Liver (tissue), 9 donors: ENCODE measurements around the gene SNX5. TPM values are rescaled to one million over a fixed set of nuclear protein-coding genes. Genes with fewer than 3 reads are reported as not detected.

Source experiments
- DNase-seq: peaks from one replicate; pipeline ENCODE4 v3.0.0-alpha.2; 2017; ENCODE audit warnings: low spot score
- H3K27ac ChIP-seq, 2 donors: one replicate each; pipeline ENCODE4 v1.7.0; 2013; ENCODE audit warnings: inconsistent platforms in 2 of 2, low read length in 2 of 2, control low read depth in 1 of 2, low read depth in 1 of 2, mild to moderate bottlenecking in 1 of 2
- H3K27me3 ChIP-seq, 4 donors: one replicate each; pipeline versions ENCODE4 v1.6.1 to v1.7.0; 2013; ENCODE audit warnings: low read length in 3 of 4, inconsistent platforms in 1 of 4, mild to moderate bottlenecking in 1 of 4, moderate library complexity in 1 of 4; ENCODE audit not compliant: control insufficient read depth in 4 of 4, insufficient read depth in 4 of 4
- H3K36me3 ChIP-seq, 4 donors: one replicate each; pipeline versions ENCODE4 v1.6.1 to v1.7.0; 2013; ENCODE audit warnings: low read length in 3 of 4, mild to moderate bottlenecking in 3 of 4, low read depth in 1 of 4, moderate library complexity in 1 of 4; ENCODE audit not compliant: control insufficient read depth in 4 of 4, insufficient read depth in 3 of 4
- H3K4me1 ChIP-seq, 4 donors: one replicate each; pipeline versions ENCODE4 v1.6.1 to v1.7.0; 2013; ENCODE audit warnings: low read length in 3 of 4, mild to moderate bottlenecking in 3 of 4, moderate library complexity in 1 of 4; ENCODE audit not compliant: control insufficient read depth in 4 of 4, insufficient read depth in 4 of 4
- H3K4me3 ChIP-seq, 3 donors: one replicate each; pipeline versions ENCODE4 v1.6.1 to v1.7.0; 2013; ENCODE audit warnings: low read length in 3 of 3, control low read depth in 1 of 3, low read depth in 1 of 3, mild to moderate bottlenecking in 1 of 3
- H3K9ac ChIP-seq, 2 donors: one replicate each; pipeline ENCODE4 v1.7.0; 2013; ENCODE audit warnings: low read length in 2 of 2, mild to moderate bottlenecking in 2 of 2, moderate library complexity in 2 of 2, control low read depth in 1 of 2, low read depth in 1 of 2
- H3K9me3 ChIP-seq, 4 donors: one replicate each; pipeline versions ENCODE4 v1.6.1 to v1.7.0; 2013; ENCODE audit warnings: low read length in 3 of 4; ENCODE audit not compliant: control insufficient read depth in 4 of 4
- ATF3 ChIP-seq: IDR thresholded peaks from 2 replicates; pipeline ENCODE4 v1.6.1; 2016; ENCODE audit warnings: antibody characterized with exemption
- EGR1 ChIP-seq, 2 donors: IDR thresholded peaks; 2 replicates each; pipeline ENCODE4 v1.6.1; 2016 to 2018; ENCODE audit warnings: antibody characterized with exemption in 2 of 2, low read depth in 2 of 2
- FOXA1 ChIP-seq: IDR thresholded peaks from 2 replicates; pipeline ENCODE4 v1.6.1; 2016; ENCODE audit warnings: antibody characterized with exemption
- FOXA2 ChIP-seq: IDR thresholded peaks from 2 replicates; pipeline ENCODE4 v1.6.1; 2016; ENCODE audit warnings: antibody characterized with exemption
- GABPA ChIP-seq, 2 donors: IDR thresholded peaks in 1 of 2; conservative IDR thresholded peaks in 1 of 2; 2 replicates each; pipeline ENCODE4 v1.6.1; 2016; ENCODE audit warnings: antibody characterized with exemption in 2 of 2, mild to moderate bottlenecking in 1 of 2, moderate library complexity in 1 of 2
- HNF4A ChIP-seq, 2 donors: conservative IDR thresholded peaks; 2 replicates each; pipeline ENCODE4 v1.6.1; 2016; ENCODE audit warnings: antibody characterized with exemption in 2 of 2, mild to moderate bottlenecking in 2 of 2
- HNF4G ChIP-seq: IDR thresholded peaks from 2 replicates; pipeline ENCODE4 v1.6.1; 2016; ENCODE audit warnings: antibody characterized with exemption
- JUND ChIP-seq, 2 donors: IDR thresholded peaks; 2 replicates each; pipeline ENCODE4 v1.6.1; 2016; ENCODE audit warnings: antibody characterized with exemption in 2 of 2
- NR2F2 ChIP-seq: IDR thresholded peaks from 2 replicates; pipeline ENCODE4 v1.6.1; 2016; ENCODE audit warnings: antibody characterized with exemption
- RAD21 ChIP-seq, 2 donors: IDR thresholded peaks; 2 replicates each; pipeline ENCODE4 v1.6.1; 2016; ENCODE audit warnings: antibody characterized with exemption in 2 of 2, mild to moderate bottlenecking in 2 of 2
- RXRA ChIP-seq, 2 donors: IDR thresholded peaks; 2 replicates each; pipeline ENCODE4 v1.6.1; 2017 to 2018; ENCODE audit warnings: antibody characterized with exemption in 2 of 2, mild to moderate bottlenecking in 1 of 2
- SP1 ChIP-seq: IDR thresholded peaks from 2 replicates; pipeline ENCODE4 v1.6.1; 2018; ENCODE audit warnings: antibody characterized with exemption, mild to moderate bottlenecking
- TAF1 ChIP-seq: conservative IDR thresholded peaks from 2 replicates; pipeline ENCODE4 v1.6.1; 2016; ENCODE audit warnings: antibody characterized with exemption, mild to moderate bottlenecking
- YY1 ChIP-seq: IDR thresholded peaks from 2 replicates; pipeline ENCODE4 v1.6.1; 2016; ENCODE audit warnings: antibody characterized with exemption, mild to moderate bottlenecking
- ZBTB33 ChIP-seq: IDR thresholded peaks from 2 replicates; pipeline ENCODE4 v1.6.1; 2016; ENCODE audit warnings: antibody characterized with exemption
- WGBS: extraction: QIAGEN DNeasy Blood & Tissue Kit; methylation state at CpG from one replicate; pipeline ENCODE4 v1.1.7; 2013; 5-methylcytosine and 5-hydroxymethylcytosine counted together
- polyA plus RNA-seq, 2 donors: library from polyadenylated mRNA; stranded (reverse) in 1 of 2; unstranded in 1 of 2; fragments of 200-250 nt in 1 of 2; fragments of >200 nt in 1 of 2; fragmentation: Nextera tagmentation in 1 of 2; extraction: Ambion mirVana in 1 of 2; gene quantifications; one replicate each; pipeline versions ENCODE4 v1.2.1 to v1.2.3, GENCODE V29; 2013 to 2015
- total RNA-seq, 2 donors: library from RNA; depleted of rRNA; stranded (reverse); fragments of >200 nt; gene quantifications; one replicate each; pipeline ENCODE4 v1.2.3, GENCODE V29; 2014
- TF ChIP-seq, protein P1 (sequence below): IDR thresholded peaks from 2 replicates; pipeline ENCODE4 v1.6.1; 2016; ENCODE audit warnings: antibody characterized with exemption, mild to moderate bottlenecking
- TF ChIP-seq, protein P2 (sequence below): IDR thresholded peaks from 2 replicates; pipeline ENCODE4 v1.6.1; 2016; ENCODE audit warnings: antibody characterized with exemption
- TF ChIP-seq, protein P3 (sequence below): fragments of 150-350 bp; IDR thresholded peaks from 2 replicates; pipeline ENCODE4 v1.5.1; 2017; ENCODE audit warnings: improper control_type of control experiment, low read depth, low read length; ENCODE audit not compliant: missing input control
- donor health status: healthy.
- donor health status: healthy.
- donor health status: healthy.
- donor health status: healthy.
- donor health status: healthy.

Gene SNX5
- total and polyA plus RNA-seq, 4 donors, result 32.8 to 77.8 (median 46.2) TPM

DNA sequence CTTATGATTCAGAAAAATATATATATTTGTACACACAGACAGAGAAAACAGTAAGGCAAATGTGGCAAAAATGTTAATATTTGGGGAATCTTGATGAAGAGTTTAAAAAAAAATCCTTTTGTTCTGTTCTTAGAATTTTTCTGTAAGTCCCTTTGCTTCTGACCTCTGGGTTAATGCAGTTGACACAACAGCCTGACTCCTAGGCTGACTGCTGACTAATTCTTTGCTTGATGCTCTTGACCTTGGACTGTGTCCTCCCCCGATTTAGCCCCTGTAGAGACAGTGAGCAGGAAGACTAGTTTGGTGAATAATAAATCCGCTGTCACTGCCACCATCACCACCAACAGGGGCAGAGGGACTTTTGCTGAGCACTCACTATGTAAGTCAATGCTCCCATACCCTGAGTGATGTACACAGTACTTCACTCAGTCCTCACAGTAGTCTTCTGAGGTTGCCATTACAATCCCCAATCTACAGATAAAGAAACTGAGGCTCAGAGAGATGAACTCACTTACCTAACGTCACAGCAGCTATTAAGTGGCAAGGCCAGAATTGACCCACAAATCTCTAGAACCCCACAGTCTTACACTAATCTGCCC is 71.7 kb downstream of the SNX5 start:
- TF ChIP-seq FOXA2, result no peak
- TF ChIP-seq HNF4A (conservative IDR thresholded peaks at IDR 0.05), result peak; percentile 78 to 81
- TF ChIP-seq, protein P1, sequence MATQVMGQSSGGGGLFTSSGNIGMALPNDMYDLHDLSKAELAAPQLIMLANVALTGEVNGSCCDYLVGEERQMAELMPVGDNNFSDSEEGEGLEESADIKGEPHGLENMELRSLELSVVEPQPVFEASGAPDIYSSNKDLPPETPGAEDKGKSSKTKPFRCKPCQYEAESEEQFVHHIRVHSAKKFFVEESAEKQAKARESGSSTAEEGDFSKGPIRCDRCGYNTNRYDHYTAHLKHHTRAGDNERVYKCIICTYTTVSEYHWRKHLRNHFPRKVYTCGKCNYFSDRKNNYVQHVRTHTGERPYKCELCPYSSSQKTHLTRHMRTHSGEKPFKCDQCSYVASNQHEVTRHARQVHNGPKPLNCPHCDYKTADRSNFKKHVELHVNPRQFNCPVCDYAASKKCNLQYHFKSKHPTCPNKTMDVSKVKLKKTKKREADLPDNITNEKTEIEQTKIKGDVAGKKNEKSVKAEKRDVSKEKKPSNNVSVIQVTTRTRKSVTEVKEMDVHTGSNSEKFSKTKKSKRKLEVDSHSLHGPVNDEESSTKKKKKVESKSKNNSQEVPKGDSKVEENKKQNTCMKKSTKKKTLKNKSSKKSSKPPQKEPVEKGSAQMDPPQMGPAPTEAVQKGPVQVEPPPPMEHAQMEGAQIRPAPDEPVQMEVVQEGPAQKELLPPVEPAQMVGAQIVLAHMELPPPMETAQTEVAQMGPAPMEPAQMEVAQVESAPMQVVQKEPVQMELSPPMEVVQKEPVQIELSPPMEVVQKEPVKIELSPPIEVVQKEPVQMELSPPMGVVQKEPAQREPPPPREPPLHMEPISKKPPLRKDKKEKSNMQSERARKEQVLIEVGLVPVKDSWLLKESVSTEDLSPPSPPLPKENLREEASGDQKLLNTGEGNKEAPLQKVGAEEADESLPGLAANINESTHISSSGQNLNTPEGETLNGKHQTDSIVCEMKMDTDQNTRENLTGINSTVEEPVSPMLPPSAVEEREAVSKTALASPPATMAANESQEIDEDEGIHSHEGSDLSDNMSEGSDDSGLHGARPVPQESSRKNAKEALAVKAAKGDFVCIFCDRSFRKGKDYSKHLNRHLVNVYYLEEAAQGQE, result no peak
- no peak for TF ChIP-seq GABPA (IDR thresholded peaks at IDR 0.05 in 1 of 2, conservative IDR thresholded peaks at IDR 0.05 in 1 of 2)
- TF ChIP-seq, protein P2, sequence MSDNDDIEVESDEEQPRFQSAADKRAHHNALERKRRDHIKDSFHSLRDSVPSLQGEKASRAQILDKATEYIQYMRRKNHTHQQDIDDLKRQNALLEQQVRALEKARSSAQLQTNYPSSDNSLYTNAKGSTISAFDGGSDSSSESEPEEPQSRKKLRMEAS, result no peak
- TF ChIP-seq RXRA (IDR thresholded peaks at IDR 0.05), result peak in 1 of 2 donors; percentile 58
- TF ChIP-seq FOXA1, result no peak
- no peak for TF ChIP-seq NR2F2
- no peak for TF ChIP-seq YY1
- no peak for TF ChIP-seq HNF4G
- peak in 1 of 2 donors; percentile 32 for TF ChIP-seq RAD21 (IDR thresholded peaks at IDR 0.05)
- no peak for TF ChIP-seq TAF1
- TF ChIP-seq, protein P3, sequence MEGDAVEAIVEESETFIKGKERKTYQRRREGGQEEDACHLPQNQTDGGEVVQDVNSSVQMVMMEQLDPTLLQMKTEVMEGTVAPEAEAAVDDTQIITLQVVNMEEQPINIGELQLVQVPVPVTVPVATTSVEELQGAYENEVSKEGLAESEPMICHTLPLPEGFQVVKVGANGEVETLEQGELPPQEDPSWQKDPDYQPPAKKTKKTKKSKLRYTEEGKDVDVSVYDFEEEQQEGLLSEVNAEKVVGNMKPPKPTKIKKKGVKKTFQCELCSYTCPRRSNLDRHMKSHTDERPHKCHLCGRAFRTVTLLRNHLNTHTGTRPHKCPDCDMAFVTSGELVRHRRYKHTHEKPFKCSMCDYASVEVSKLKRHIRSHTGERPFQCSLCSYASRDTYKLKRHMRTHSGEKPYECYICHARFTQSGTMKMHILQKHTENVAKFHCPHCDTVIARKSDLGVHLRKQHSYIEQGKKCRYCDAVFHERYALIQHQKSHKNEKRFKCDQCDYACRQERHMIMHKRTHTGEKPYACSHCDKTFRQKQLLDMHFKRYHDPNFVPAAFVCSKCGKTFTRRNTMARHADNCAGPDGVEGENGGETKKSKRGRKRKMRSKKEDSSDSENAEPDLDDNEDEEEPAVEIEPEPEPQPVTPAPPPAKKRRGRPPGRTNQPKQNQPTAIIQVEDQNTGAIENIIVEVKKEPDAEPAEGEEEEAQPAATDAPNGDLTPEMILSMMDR, result no peak
- no peak for TF ChIP-seq EGR1 (IDR thresholded peaks at IDR 0.05; ENCODE audit: low read depth in 2 of 2)
- TF ChIP-seq JUND (IDR thresholded peaks at IDR 0.05), result no peak
- no peak for TF ChIP-seq ZBTB33
- no peak for TF ChIP-seq ATF3
- TF ChIP-seq SP1, result no peak
- Histone ChIP-seq H3K27ac (peak overlapping the region; percentile 17 to 74), H3K27me3 (no peaks in the 10 kb centered on the region), H3K36me3 (no peaks in the 10 kb centered on the region), H3K9ac (no peak overlapping the region), H3K4me1 (peaks cover 2 to 36% (median 13%) of the 10 kb centered on the region in 4 donors), H3K4me3 (no peak overlapping the region), H3K9me3 (no peaks in the 10 kb centered on the region)
- 55% methylated on average over 3 of the region's 3 CpGs for WGBS
- DNase-seq, result no peak
